GM21515 (cell line): Measurements from ENCODE around the gene LRRD1.
"Not testable (repeated sequence)": the region's sequence is repeated elsewhere in the genome, so short reads cannot be mapped to it uniquely, and the experiment has no call there.

Experiments used
- ATAC-seq: cut with Tn5 transposase; IDR thresholded peaks from one replicate; pipeline ENCODE4 v1.9.1; 2021; ENCODE audit not compliant: unreplicated experiment

Gene LRRD1

GRCh38 chr7:92142791-92143190, 36.2 kb downstream of the LRRD1 start:
- not testable (repeated sequence) for ATAC-seq

DNA sequence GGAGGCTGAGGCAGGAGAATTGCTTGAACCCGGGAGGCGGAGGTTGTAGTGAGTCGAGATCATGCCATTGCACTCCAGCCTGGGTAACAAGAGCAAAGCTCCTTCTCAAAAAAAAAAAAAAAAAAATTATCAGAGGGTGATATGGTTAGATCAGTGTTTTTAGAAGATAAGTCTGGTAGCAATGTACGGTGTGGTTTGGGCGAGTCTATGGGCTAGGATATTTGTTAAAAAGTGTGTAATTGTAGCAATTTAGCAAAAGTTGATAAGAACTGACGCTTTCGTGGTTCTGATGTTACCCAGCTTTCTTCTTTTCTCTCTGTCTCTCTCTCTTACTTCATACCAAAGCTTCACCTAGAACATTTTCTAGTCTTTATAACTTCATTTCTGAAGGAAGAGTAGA, 37.8 kb downstream of the LRRD1 start:
- ATAC-seq: no peak

GRCh38 chr7:92137557-92137956, 41.4 kb downstream of the LRRD1 start:
- ATAC-seq: no peak

- no peak for ATAC-seq
Measured at GRCh38 chr7:92135052-92135889, 43.7 kb downstream of the LRRD1 start.

DNA sequence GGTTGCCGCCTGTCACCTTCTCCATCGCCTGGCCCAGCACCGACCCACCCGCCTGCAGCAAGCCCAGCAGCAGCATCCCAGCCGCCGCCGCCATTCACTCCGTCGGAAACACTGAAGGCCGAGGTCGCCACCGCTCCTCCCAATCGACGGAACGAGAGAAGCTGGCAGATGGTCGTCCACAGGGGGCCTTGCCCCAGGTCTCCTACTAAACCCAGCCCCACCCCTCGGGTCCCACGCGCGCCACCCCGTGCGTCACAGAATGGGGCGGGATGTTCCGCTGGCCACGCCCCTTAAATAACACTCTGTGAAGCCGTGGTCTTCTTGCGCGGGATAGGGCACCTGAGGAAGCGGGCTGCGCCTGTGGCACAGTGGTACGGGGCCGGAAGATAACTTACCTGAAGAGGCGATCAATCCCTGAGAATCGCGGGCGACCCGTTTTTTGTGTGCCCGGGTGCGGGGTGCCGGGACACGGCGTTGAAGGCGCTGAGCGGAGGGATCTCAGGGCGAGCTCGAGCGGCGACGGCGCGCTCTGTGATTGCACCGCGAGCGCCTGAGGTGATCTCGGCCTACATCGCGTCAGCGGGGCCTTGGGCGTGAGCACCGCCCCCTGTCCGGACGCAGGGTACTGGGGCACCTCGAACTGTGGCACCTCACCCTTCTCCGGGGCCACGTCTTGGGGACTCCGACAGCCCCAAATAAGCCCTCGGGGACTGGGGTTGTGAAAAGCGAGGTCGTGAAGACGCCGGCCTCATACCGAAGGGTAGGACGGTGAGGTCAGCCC, 44.5 kb downstream of the LRRD1 start, which contains the start of gene CYP51A1:
Gene CYP51A1, minus strand, starts transcription at position 207 of the 781 bp plus-strand sequence. Its CDS starts 113 bp downstream, at position 94.
- peak; percentile 90 for ATAC-seq

DNA sequence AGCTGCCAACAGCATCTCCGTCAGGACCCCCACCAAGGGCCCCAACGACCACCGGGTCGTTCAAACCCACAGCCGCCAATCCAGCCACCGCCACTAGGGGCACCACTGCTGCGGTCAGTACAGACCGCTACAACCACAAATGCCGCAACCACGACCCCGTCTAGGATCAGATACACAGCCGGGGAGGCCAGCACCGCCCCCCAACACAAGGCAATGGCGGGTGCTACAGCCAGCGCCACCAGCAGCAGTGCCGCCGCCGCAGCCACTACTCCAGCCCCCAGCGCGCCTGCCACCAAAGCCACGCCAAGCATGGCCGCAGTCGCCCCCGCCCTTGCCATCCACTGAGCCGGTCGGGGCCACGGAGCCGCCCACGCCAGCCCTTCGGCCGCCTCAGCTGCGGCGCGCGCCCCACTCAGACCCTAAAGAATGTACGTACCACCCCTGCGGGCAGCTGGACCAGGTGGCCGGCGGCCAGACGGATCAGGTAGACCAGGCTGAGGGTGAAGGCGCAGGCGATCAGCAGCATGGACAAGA, 45.1 kb downstream of the LRRD1 start:
- peak; percentile 30 for ATAC-seq

DNA sequence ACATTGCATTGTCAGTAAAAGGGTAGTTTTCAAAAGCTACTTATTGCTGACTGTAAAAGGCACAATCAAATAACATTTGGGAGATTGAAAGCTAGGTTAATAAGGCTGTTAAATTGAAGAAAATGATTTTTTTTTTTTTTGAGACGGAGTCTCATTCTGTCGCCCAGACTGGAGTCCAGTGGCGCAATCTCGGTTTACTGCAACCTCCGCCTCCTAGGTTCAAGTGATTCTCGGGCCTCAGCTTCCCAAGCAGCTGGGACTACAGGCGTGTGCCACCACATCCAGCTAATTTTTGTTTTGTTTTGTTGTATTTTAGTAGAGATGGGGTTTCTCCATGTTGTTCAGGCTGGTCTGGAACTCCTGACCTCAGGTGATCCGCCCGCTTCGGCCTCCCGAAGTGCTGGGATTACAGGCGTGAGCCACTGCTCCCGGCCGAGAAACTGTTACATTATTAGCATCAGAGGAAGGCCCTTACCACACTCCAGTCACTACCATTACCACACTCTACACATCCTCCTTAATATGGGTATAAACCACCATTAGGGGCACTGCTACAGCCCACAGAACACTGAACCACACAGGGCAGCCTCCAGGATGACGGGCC, 45.7 kb downstream of the LRRD1 start:
- peak; percentile 15 for ATAC-seq

- no peak for ATAC-seq
Measured at GRCh38 chr7:92131764-92132330, 47.1 kb downstream of the LRRD1 start.

DNA sequence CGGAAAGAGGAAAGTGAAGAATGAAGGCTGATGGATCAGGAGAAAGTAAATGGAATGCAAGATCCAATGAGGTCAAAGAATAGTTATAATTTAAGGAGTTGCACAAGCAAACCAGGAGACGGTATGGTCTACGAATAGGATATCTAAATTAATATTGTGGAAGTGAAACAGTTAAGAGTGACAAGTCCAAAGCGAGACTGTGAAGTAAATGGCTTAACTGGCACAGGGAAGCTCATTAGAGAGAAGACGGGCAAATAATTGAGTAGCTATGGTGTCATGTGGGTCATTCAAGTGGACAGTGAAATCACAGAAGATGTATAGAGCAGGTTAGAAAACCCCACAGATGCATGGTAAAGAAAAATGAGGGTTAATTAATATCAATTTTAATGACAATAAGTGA, 47.8 kb downstream of the LRRD1 start:
- ATAC-seq: no peak

- ATAC-seq: no peak
Measured at GRCh38 chr7:92121681-92122080, 57.3 kb downstream of the LRRD1 start.

DNA sequence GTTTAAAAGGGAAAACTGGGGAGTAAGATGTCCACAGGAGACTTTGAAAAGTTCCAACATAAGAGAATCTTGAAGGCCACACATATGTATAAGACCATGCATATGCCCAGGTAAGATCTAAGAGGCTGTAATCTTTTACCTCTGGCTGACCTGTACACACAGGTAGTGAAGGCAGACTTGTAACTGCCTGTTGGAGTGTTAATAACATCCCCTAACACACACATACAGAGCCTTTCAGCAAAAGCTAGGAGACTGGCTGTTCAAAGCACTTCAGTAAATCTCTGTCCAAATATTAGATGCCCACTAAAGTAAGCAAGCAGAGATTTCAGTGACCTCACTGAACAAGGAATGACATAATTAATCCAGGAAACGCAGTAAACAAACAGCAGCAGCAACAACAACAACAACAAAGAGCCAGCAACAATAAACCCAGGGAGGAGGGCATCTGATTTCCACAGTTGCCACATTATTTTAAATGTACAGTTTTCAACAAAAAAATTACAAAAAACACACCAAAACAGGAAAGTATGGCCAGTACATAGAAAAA, 59.7 kb downstream of the LRRD1 start:
- no peak for ATAC-seq

DNA sequence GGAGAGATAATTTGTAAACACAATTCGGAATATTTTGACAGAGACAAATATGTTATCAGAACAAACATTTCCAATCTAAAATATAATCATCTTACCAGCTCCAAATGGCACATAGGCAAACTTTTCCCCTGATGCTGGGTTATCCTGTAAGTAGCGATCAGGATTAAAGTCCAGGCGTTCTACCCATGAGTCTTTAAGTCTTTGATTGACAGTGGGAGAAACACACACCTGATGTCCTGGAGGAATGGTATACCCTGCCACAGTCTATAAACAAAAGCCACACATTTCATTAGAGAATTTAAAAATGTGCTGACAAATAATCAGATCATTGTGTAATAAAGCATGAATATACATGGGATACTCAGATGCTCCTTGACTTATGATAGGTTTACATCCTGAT, 62.0 kb downstream of the LRRD1 start:
- ATAC-seq: no peak

DNA sequence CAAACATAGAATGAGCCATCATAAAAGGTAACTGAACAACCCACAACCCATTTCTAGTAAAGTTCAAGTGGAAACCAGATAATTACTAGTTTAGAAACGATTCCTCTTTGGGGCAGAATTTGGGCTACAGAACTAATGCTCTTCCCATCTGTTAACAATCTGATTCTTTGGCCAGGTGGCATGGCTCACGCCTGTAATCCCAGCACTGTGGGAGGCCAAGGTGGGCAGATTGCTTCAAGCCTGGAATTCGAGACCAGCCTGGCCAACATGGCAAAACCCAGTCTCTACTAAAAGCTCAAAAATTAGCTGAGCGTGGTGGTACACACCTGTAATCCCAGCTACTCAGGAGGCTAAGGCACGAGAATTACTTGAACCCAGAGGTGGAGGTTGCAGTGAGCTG, 63.1 kb downstream of the LRRD1 start:
- ATAC-seq: no peak

DNA sequence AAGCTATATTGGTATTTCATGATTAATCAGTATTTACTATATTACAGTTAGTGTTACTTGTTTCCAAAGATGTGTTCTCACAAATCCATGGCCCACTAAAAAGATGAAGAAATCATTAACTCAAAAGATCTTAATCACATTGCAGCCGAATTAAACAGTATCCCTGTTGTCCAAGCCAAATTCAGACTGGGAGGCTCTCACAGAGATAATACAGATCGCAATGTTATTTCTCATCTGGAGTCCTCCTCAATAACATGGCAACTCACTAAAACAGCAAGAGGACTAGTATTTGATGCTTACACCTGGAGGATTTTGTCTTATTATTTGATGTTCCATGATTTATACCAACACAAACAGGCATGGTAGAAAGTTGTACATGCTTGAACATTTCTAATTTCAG, 68.1 kb downstream of the LRRD1 start:
- ATAC-seq: no peak

- no peak for ATAC-seq
Measured at GRCh38 chr7:92108821-92109220, 70.1 kb downstream of the LRRD1 start.

- not testable (repeated sequence) for ATAC-seq
Measured at GRCh38 chr7:92102862-92103261, 76.1 kb downstream of the LRRD1 start.

DNA sequence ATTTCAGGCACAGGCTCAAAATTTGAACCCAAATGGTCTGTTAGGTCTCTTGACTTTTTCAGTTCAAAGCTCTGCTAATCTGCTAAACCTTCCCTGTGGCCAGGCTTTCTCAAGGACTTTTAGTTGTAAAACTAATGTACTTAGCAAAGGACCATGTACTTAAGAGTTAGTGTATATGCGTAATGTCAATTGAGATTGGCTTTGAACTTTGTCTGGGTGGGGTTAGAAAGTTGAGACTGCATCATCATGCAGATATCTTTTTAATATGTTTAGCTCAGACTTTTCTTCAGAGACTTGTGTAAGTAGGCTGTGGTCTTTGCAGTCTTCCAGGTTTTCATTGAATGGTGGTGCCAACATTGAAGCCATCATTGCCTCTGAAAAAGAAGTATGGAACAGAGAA, 78.4 kb downstream of the LRRD1 start:
- ATAC-seq: no peak

GRCh38 chr7:92095380-92095779, 83.6 kb downstream of the LRRD1 start:
- ATAC-seq: no peak
